ENCODE measurements around the gene LAMB1.

The LAMB1 gene

DNA sequence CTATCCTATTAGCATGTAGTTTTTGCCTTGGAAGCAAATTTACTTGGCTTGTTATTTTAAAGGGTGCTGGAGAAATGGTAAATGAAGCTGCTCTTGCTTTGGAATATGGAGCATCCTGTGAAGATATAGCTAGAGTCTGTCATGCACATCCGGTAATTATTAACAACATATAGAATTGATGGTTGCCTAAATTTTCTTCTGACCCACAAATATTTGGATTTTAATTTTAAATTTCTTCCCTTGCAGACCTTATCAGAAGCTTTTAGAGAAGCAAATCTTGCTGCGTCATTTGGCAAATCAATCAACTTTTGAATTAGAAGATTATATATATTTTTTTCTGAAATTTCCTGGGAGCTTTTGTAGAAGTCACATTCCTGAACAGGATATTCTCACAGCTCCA lies 84.0 kb downstream of the LAMB1 start:
- H3K27ac ChIP-seq (ENCODE audit: low read length) = no peak overlapping the region

DNA sequence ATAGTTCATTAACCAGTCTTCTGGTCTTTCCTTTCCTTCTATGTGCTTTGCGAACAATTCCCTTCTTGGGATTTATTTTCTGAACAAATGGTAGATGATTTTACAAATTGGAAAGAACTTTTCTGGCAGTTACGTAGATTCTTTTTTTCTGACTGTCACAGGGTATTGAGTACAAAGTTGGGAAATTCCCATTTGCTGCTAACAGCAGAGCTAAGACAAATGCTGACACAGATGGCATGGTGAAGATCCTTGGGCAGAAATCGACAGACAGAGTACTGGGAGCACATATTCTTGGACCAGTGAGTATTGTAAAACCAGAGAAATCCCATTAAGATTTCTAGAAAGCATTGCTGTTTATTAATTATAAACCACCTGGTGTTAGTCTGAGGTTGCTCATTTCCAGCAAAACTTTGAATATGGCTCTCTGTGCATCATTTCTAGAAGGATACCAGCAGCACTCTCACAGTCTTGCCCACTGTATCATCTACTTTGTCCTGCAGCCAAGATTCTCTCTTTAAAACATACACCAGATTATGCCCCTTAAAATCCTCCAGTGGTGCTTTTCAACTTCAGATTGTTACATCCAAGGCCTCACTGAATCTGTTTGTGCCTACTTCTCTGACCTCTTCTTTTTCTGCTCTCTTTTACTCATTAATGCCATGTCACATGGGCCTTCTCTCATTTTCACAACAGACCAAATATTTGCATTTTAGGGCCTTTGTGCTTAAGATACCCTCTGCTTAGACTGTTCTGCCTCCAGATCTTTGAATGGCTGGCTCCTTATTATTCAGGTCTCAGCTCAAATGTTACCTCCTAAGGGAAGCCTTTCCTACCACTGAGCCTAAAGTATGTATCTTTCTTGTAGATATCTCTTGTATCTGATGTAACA lies 85.0 kb downstream of the LAMB1 start:
- no peak overlapping the region for H3K9ac ChIP-seq (ENCODE audit: low read length)
- no peak overlapping the region for H2AFZ ChIP-seq (ENCODE audit: low read length)
- H3K4me3 ChIP-seq (ENCODE audit: low read length) = no peak overlapping the region
- no peak for DNase-seq
- H3K27me3 ChIP-seq (replicated peaks; ENCODE audit: insufficient read depth, low read length) = no peaks in the 10 kb centered on the region
- H3K79me2 ChIP-seq (ENCODE audit: low read length) = peaks cover 7% of the 10 kb centered on the region; the same call in 1 of the 2 replicates
- TF ChIP-seq EZH2phosphoT487 (IDR thresholded peaks at IDR 0.05; ENCODE audit: low read length) (no peak), EZH2 (optimal IDR thresholded peaks at IDR 0.05; ENCODE audit: low read depth, low read length) (no peak)
- TF ChIP-seq, protein P1, sequence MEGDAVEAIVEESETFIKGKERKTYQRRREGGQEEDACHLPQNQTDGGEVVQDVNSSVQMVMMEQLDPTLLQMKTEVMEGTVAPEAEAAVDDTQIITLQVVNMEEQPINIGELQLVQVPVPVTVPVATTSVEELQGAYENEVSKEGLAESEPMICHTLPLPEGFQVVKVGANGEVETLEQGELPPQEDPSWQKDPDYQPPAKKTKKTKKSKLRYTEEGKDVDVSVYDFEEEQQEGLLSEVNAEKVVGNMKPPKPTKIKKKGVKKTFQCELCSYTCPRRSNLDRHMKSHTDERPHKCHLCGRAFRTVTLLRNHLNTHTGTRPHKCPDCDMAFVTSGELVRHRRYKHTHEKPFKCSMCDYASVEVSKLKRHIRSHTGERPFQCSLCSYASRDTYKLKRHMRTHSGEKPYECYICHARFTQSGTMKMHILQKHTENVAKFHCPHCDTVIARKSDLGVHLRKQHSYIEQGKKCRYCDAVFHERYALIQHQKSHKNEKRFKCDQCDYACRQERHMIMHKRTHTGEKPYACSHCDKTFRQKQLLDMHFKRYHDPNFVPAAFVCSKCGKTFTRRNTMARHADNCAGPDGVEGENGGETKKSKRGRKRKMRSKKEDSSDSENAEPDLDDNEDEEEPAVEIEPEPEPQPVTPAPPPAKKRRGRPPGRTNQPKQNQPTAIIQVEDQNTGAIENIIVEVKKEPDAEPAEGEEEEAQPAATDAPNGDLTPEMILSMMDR (IDR thresholded peaks at IDR 0.05; ENCODE audit: low read length) = no peak
- no peaks in the 10 kb centered on the region for H3K9me3 ChIP-seq (replicated peaks; ENCODE audit: insufficient read depth, low read length)
- no peaks in the 10 kb centered on the region for H3K9me2 ChIP-seq (replicated peaks; ENCODE audit: insufficient read depth, low read length)
- H3K4me1 ChIP-seq (ENCODE audit: low read length) = no peaks in the 10 kb centered on the region
- H3K36me3 ChIP-seq (replicated peaks; ENCODE audit: insufficient read depth, low read length) = peaks cover 14% of the 10 kb centered on the region; the same call in 1 of the 2 replicates
- no peak overlapping the region for H3K27ac ChIP-seq (ENCODE audit: low read length)
- no peak overlapping the region for H3K4me2 ChIP-seq (ENCODE audit: low read depth, low read length)
- H3F3A ChIP-seq (ENCODE audit: insufficient read depth, low read length) = no peaks in the 10 kb centered on the region
- no peaks in the 10 kb centered on the region for H4K20me1 ChIP-seq (ENCODE audit: insufficient read depth, low read length)

More for the DNA sequence above, 84.0 kb downstream of the LAMB1 start:
- Histone ChIP-seq H3K36me3 (replicated peaks; ENCODE audit: insufficient read depth, low read length) (peaks cover 19% of the 10 kb centered on the region; the same call in 1 of the 2 replicates), H3F3A (ENCODE audit: insufficient read depth, low read length) (no peaks in the 10 kb centered on the region), H3K4me3 (ENCODE audit: low read length) (no peak overlapping the region), H3K4me2 (ENCODE audit: low read depth, low read length) (no peak overlapping the region), H3K9ac (ENCODE audit: low read length) (no peak overlapping the region), H2AFZ (ENCODE audit: low read length) (no peak overlapping the region), H3K9me3 (replicated peaks; ENCODE audit: insufficient read depth, low read length) (no peaks in the 10 kb centered on the region), H3K27me3 (replicated peaks; ENCODE audit: insufficient read depth, low read length) (no peaks in the 10 kb centered on the region), H4K20me1 (ENCODE audit: insufficient read depth, low read length) (no peaks in the 10 kb centered on the region), H3K4me1 (ENCODE audit: low read length) (no peaks in the 10 kb centered on the region), H3K9me2 (replicated peaks; ENCODE audit: insufficient read depth, low read length) (no peaks in the 10 kb centered on the region), H3K79me2 (ENCODE audit: low read length) (no peaks in the 10 kb centered on the region)
- TF ChIP-seq EZH2 (optimal IDR thresholded peaks at IDR 0.05; ENCODE audit: low read depth, low read length) = no peak
- TF ChIP-seq, protein P1 (IDR thresholded peaks at IDR 0.05; ENCODE audit: low read length) = no peak
- TF ChIP-seq EZH2phosphoT487 (IDR thresholded peaks at IDR 0.05; ENCODE audit: low read length) = no peak
- no peak for DNase-seq

DNA sequence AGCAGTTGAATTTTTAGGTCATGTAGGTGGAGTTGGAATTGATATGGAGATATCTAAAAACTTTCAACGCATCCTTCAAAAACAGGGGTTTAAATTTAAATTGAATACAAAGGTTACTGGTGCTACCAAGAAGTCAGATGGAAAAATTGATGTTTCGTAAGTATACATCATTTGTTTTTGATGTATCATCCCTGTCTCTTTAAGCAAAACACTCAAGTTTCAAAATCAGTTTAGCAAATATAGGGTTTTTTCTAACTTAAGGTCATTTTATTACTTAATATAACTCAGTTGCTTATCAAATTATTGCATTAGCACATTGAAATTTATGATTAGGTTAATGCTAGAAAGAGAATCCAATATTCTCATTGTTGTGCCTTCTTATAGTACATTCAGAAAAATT lies 87.4 kb downstream of the LAMB1 start:
- Histone ChIP-seq H3K9me2 (replicated peaks; ENCODE audit: insufficient read depth, low read length) (no peaks in the 10 kb centered on the region), H3K4me1 (ENCODE audit: low read length) (no peaks in the 10 kb centered on the region), H2AFZ (ENCODE audit: low read length) (no peak overlapping the region), H3K36me3 (replicated peaks; ENCODE audit: insufficient read depth, low read length) (peaks cover 14% of the 10 kb centered on the region; the same call in 1 of the 2 replicates), H3K79me2 (ENCODE audit: low read length) (peaks cover 12% of the 10 kb centered on the region; the same call in 1 of the 2 replicates), H3K27me3 (replicated peaks; ENCODE audit: insufficient read depth, low read length) (no peaks in the 10 kb centered on the region), H3K4me2 (ENCODE audit: low read depth, low read length) (no peak overlapping the region), H3K9ac (ENCODE audit: low read length) (no peak overlapping the region), H3K4me3 (ENCODE audit: low read length) (no peak overlapping the region), H3F3A (ENCODE audit: insufficient read depth, low read length) (no peaks in the 10 kb centered on the region), H4K20me1 (ENCODE audit: insufficient read depth, low read length) (no peaks in the 10 kb centered on the region), H3K27ac (ENCODE audit: low read length) (no peak overlapping the region), H3K9me3 (replicated peaks; ENCODE audit: insufficient read depth, low read length) (no peaks in the 10 kb centered on the region)
- TF ChIP-seq, protein P1 (IDR thresholded peaks at IDR 0.05; ENCODE audit: low read length) = no peak
- no peak for TF ChIP-seq EZH2phosphoT487 (IDR thresholded peaks at IDR 0.05; ENCODE audit: low read length)
- no peak for TF ChIP-seq EZH2 (optimal IDR thresholded peaks at IDR 0.05; ENCODE audit: low read depth, low read length)
- DNase-seq = no peak

Data from MM.1S (cell line).